Ishikawa (cell line): ENCODE results near the gene RXFP4.

Experiments
- EGR1 ChIP-seq: IDR thresholded peaks from 2 replicates; pipeline ENCODE4 v1.6.1; 2012
- TAF1 ChIP-seq: IDR thresholded peaks from 2 replicates; pipeline ENCODE4 v1.6.1; 2012; ENCODE audit warnings: low read depth, mild to moderate bottlenecking
- TCF12 ChIP-seq: IDR thresholded peaks from 2 replicates; pipeline ENCODE4 v1.6.1; 2012; ENCODE audit warnings: low read depth
- TEAD4 ChIP-seq: IDR thresholded peaks from 2 replicates; pipeline ENCODE4 v1.6.1; 2012
- TF ChIP-seq, protein P1 (sequence below): IDR thresholded peaks from 2 replicates; pipeline ENCODE4 v1.6.1; 2012

DNA sequence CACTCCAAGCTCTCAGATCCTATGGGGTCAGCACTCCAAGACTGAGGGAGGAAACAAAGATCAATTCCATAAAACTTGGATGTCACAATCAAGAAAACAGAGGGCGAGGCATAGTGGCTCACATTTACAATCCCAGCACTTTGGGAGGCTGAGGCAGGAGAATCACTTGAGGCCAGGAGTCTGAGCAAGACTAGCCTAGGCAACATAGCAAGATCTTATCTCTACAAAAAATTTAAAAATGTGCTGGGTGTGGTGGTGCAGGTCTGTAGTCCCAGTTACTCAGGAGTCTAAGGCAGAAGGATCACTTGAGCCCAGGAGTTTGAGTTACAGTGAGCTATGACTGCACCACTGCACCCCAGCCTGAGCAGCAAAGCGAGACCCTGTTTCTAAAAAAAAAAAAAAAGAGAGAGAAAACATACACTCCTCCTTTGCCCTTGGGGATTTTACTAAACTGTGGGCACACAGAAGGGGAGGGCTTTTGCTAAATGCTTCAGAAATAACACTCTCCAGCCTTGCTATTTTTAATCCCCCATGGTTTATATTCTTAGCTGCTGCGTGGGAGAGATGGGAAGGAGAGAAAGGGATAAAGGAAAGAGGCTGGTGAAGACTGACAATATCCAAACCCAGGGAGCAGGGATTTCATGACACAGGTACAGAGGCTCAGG lies 18.8 kb downstream of the RXFP4 start:
- TF ChIP-seq TEAD4, result no peak
- TF ChIP-seq TCF12, result no peak
- no peak for TF ChIP-seq EGR1
- TF ChIP-seq TAF1, result no peak
- TF ChIP-seq, protein P1, sequence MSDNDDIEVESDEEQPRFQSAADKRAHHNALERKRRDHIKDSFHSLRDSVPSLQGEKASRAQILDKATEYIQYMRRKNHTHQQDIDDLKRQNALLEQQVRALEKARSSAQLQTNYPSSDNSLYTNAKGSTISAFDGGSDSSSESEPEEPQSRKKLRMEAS, result no peak
